Tibial nerve (tissue), 4 donors: ENCODE results near the gene ESYT2. TPM values are rescaled to one million over a fixed set of nuclear protein-coding genes. Genes with fewer than 3 reads are reported as not detected.

ENCODE experiments used
- DNase-seq, 2 donors: peaks; one replicate each; pipeline ENCODE4 v3.0.0-alpha.2; 2019; ENCODE audit warnings: low spot score in 2 of 2
- H3K27ac ChIP-seq, 4 donors: fragments of 200-600 bp; sonication (generic) in 3 of 4; one replicate each; pipeline ENCODE4 v1.5.1; 2017 to 2019; ENCODE audit warnings: mild to moderate bottlenecking in 1 of 4
- H3K27me3 ChIP-seq, 2 donors: fragments of 200-600 bp; sonication (generic) in 1 of 2; one replicate each; pipeline versions ENCODE4 v1.5.1 to v1.6.0; 2017 to 2019
- H3K36me3 ChIP-seq, 3 donors: fragments of 200-600 bp; sonication (generic); one replicate each; pipeline ENCODE4 v1.5.1; 2018 to 2019
- H3K4me1 ChIP-seq, 4 donors: fragments of 200-600 bp; sonication (generic) in 3 of 4; one replicate each; pipeline ENCODE4 v1.5.1; 2017 to 2019
- H3K4me3 ChIP-seq, 4 donors: fragments of 200-600 bp; sonication (generic) in 3 of 4; one replicate each; pipeline ENCODE4 v1.5.1; 2017 to 2019; ENCODE audit warnings: mild to moderate bottlenecking in 1 of 4, moderate library complexity in 1 of 4
- H3K9me3 ChIP-seq, 4 donors: fragments of 200-600 bp; sonication (generic) in 3 of 4; one replicate each; pipeline ENCODE4 v1.5.1; 2017 to 2019
- EP300 ChIP-seq, 2 donors: sonication (generic); formaldehyde crosslinking; IDR thresholded peaks; one replicate each; pipeline ENCODE4 v1.6.1; 2017; ENCODE audit warnings: antibody characterized with exemption in 2 of 2, mild to moderate bottlenecking in 1 of 2
- POLR2A ChIP-seq, 2 donors: fragments of 450-650 bp; IDR thresholded peaks; one replicate each; pipeline ENCODE4 v1.6.1; 2017; ENCODE audit warnings: antibody characterized with exemption in 2 of 2, mild to moderate bottlenecking in 2 of 2, moderate library complexity in 2 of 2
- WGBS, 2 donors: methylation state at CpG; one replicate each; pipeline ENCODE4 v1.1.5; 2018; 5-methylcytosine and 5-hydroxymethylcytosine counted together
- total RNA-seq, 4 donors: library from RNA; depleted of rRNA; stranded (reverse); fragments of >200 nt; gene quantifications; one replicate each; pipeline ENCODE4 v1.1.0, GENCODE V29; 2016
- TF ChIP-seq, protein P1 (sequence below), 5 experiments: fragments of 200-600 bp in 3 of 5; fragments of 450-650 bp in 2 of 5; sonication (generic) in 3 of 5; IDR thresholded peaks; one replicate each; pipeline ENCODE4 v1.5.1; 2016 to 2019; ENCODE audit warnings: antibody characterized with exemption in 5 of 5, mild to moderate bottlenecking in 3 of 5, moderate library complexity in 2 of 5

The ESYT2 gene
- total RNA-seq, 4 donors from 2014 or later = 91.0 to 124 (median 114) TPM

GRCh38 chr7:158760936-158761335 lies 68.4 kb downstream of the ESYT2 start:
- H3K4me3 ChIP-seq = no peak overlapping the region
- whole genome bisulfite sequencing, 2 donors = 77 to 80% methylated on average over 8 of the region's 8 CpGs
- no peak overlapping the region for H3K27ac ChIP-seq
- peaks cover 0 to 99% (median 5%) of the 10 kb centered on the region in 3 donors for H3K36me3 ChIP-seq
- H3K4me1 ChIP-seq = no peaks in the 10 kb centered on the region
- DNase-seq = no peak
- TF ChIP-seq EP300 (IDR thresholded peaks at IDR 0.05) (no peak), POLR2A (IDR thresholded peaks at IDR 0.05) (no peak)
- TF ChIP-seq, protein P1, sequence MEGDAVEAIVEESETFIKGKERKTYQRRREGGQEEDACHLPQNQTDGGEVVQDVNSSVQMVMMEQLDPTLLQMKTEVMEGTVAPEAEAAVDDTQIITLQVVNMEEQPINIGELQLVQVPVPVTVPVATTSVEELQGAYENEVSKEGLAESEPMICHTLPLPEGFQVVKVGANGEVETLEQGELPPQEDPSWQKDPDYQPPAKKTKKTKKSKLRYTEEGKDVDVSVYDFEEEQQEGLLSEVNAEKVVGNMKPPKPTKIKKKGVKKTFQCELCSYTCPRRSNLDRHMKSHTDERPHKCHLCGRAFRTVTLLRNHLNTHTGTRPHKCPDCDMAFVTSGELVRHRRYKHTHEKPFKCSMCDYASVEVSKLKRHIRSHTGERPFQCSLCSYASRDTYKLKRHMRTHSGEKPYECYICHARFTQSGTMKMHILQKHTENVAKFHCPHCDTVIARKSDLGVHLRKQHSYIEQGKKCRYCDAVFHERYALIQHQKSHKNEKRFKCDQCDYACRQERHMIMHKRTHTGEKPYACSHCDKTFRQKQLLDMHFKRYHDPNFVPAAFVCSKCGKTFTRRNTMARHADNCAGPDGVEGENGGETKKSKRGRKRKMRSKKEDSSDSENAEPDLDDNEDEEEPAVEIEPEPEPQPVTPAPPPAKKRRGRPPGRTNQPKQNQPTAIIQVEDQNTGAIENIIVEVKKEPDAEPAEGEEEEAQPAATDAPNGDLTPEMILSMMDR (IDR thresholded peaks at IDR 0.05) = no peak
- no peaks in the 10 kb centered on the region for H3K27me3 ChIP-seq
- no peaks in the 10 kb centered on the region for H3K9me3 ChIP-seq

- TF ChIP-seq, protein P1 (IDR thresholded peaks at IDR 0.05) = no peak
- TF ChIP-seq EP300 (IDR thresholded peaks at IDR 0.05) = no peak
- no peak for TF ChIP-seq POLR2A (IDR thresholded peaks at IDR 0.05)
- Histone ChIP-seq H3K9me3 (no peaks in the 10 kb centered on the region), H3K27me3 (no peaks in the 10 kb centered on the region), H3K27ac (no peak overlapping the region), H3K36me3 (peaks cover 0 to 99% (median 5%) of the 10 kb centered on the region in 3 donors), H3K4me3 (no peak overlapping the region), H3K4me1 (peaks cover 0 to 5% (median 0%) of the 10 kb centered on the region in 4 donors)
- 93 to 94% methylated on average over 3 of the region's 3 CpGs for WGBS, 2 donors
- DNase-seq = no peak
Observed at GRCh38 chr7:158760445-158760764, 68.9 kb downstream of the ESYT2 start.

DNA sequence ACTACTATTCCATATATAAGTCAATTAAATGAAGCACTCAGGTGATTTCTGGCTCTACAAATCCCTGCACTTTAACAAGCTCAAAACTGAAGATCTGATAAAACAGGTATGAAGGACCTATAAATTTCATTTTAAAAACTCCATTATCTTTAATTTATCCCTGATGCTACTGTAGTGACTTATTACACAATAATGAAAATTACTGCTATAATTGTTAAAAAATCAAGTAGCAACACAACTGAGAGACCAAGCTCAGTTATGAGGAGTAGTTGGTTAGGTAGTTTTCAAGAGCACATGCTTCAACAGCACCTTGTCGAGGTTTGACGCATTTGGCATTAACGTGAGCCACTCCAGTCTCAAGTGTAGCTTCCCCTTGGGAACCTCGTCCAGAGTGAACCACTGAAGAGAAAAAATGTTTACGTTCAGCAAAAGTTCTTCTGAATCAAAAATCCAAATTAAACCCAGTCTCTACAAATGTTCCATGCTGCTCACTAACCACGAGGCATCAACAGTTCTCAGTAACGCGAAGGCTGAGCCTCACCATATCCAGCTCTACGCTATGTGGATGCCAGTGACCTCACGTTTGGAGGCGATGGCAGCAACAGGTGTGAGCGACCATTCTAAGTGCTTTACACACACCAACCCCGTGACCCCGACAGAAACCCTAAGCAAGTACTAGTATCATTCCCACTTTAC lies 69.4 kb downstream of the ESYT2 start:
- TF ChIP-seq POLR2A (IDR thresholded peaks at IDR 0.05) (no peak), EP300 (IDR thresholded peaks at IDR 0.05) (no peak)
- TF ChIP-seq, protein P1 (IDR thresholded peaks at IDR 0.05) = no peak
- Histone ChIP-seq H3K27me3 (no peaks in the 10 kb centered on the region), H3K36me3 (peaks cover 0 to 99% (median 5%) of the 10 kb centered on the region in 3 donors), H3K27ac (no peak overlapping the region), H3K4me1 (peaks cover 0 to 5% (median 0%) of the 10 kb centered on the region in 4 donors), H3K9me3 (no peaks in the 10 kb centered on the region), H3K4me3 (no peak overlapping the region)
- 94 to 95% methylated on average over 14 of the region's 14 CpGs for WGBS, 2 donors
- no peak for DNase-seq

- WGBS, 2 donors = 95 to 96% methylated on average over 4 of the region's 4 CpGs
- TF ChIP-seq POLR2A (IDR thresholded peaks at IDR 0.05) (no peak), EP300 (IDR thresholded peaks at IDR 0.05) (no peak)
- TF ChIP-seq, protein P1 (IDR thresholded peaks at IDR 0.05) = no peak
- Histone ChIP-seq H3K9me3 (no peaks in the 10 kb centered on the region), H3K27me3 (no peaks in the 10 kb centered on the region), H3K4me3 (no peak overlapping the region), H3K36me3 (peaks cover 0 to 99% (median 5%) of the 10 kb centered on the region in 3 donors), H3K27ac (no peak overlapping the region), H3K4me1 (peaks cover 0 to 5% (median 0%) of the 10 kb centered on the region in 4 donors)
- no peak for DNase-seq
Observed at GRCh38 chr7:158759245-158759614, 70.1 kb downstream of the ESYT2 start.

- H3K27me3 ChIP-seq = no peaks in the 10 kb centered on the region
- H3K9me3 ChIP-seq = no peaks in the 10 kb centered on the region
- H3K36me3 ChIP-seq = peaks cover 0 to 99% (median 5%) of the 10 kb centered on the region in 3 donors
- TF ChIP-seq POLR2A (IDR thresholded peaks at IDR 0.05) = no peak
- no peak for TF ChIP-seq EP300 (IDR thresholded peaks at IDR 0.05)
- TF ChIP-seq, protein P1 (IDR thresholded peaks at IDR 0.05) = no peak
- 93 to 95% methylated on average over 16 of the region's 16 CpGs for WGBS, 2 donors
- DNase-seq = no peak
- no peak overlapping the region for H3K27ac ChIP-seq
- H3K4me3 ChIP-seq = no peak overlapping the region
- H3K4me1 ChIP-seq = peaks cover 0 to 5% (median 0%) of the 10 kb centered on the region in 4 donors
Observed at GRCh38 chr7:158758586-158759244, 70.6 kb downstream of the ESYT2 start.
